HEK293 (cell line): Measurements from ENCODE around the gene MOB2.

Experiments
- CTCF ChIA-PET: fragments of 350-600 bp; formaldehyde crosslinking; extraction: SDS; loops from one replicate; lab custom pipeline; 2021; ENCODE audit warnings: antibody characterized with exemption; lab: Yijun Ruan, JAX
- POLR2A ChIA-PET: fragments of 300-600 bp; formaldehyde crosslinking; extraction: SDS; loops from one replicate; lab custom pipeline; 2020; ENCODE audit warnings: antibody characterized with exemption, inconsistent platforms; lab: Yijun Ruan, JAX
- H3K27ac ChIP-seq: fragments of 200-500 bp; sonication (Bioruptor generic); 2 replicates; pipeline ENCODE4 v1.5.1; 2014; ENCODE audit warnings: low read depth, low read length, control low read depth, inconsistent platforms; ENCODE audit errors: extremely low read depth
- H3K36me3 ChIP-seq, 2 experiments: fragments of 200-500 bp in 1 of 2; sonication (Bioruptor generic) in 1 of 2; 1 replicate in 1 of 2; 2 replicates in 1 of 2; pipeline ENCODE4 v1.5.1; 2014 to 2017; ENCODE audit warnings: inconsistent platforms in 2 of 2, low read length in 2 of 2; ENCODE audit not compliant: control insufficient read depth in 2 of 2, insufficient read depth in 1 of 2
- H3K4me1 ChIP-seq: fragments of 200-500 bp; sonication (Bioruptor generic); 2 replicates; pipeline ENCODE4 v1.5.1; 2014; ENCODE audit warnings: mild to moderate bottlenecking, low read length, inconsistent platforms; ENCODE audit not compliant: control insufficient read depth, insufficient read depth
- H3K4me3 ChIP-seq: 2 replicates; pipeline ENCODE4 v1.5.1; 2011; ENCODE audit warnings: low read depth, mild to moderate bottlenecking, control low read depth, low read length, moderate library complexity
- H3K9me3 ChIP-seq: fragments of 200-500 bp; sonication (Bioruptor generic); 2 replicates; pipeline ENCODE4 v1.5.1; 2014; ENCODE audit warnings: low read depth, low read length, inconsistent platforms; ENCODE audit not compliant: control insufficient read depth, insufficient read depth
- HOXC10 ChIP-seq: sonication (generic); formaldehyde crosslinking; IDR thresholded peaks from 2 replicates; pipeline ENCODE4 v1.8.1; 2023; ENCODE audit warnings: mild to moderate bottlenecking, missing genetic modification reagents
- HOXD13 ChIP-seq: sonication (generic); formaldehyde crosslinking; IDR thresholded peaks from 2 replicates; pipeline ENCODE4 v1.8.0; 2022; ENCODE audit warnings: missing genetic modification reagents, borderline replicate concordance
- KLF10 ChIP-seq: fragments of 450-650 bp; IDR thresholded peaks from 2 replicates; pipeline ENCODE4 v1.5.1; 2018; ENCODE audit warnings: missing biosample characterization, mild to moderate bottlenecking, missing genetic modification characterization
- MZF1 ChIP-seq: fragments of 450-650 bp; formaldehyde crosslinking; IDR thresholded peaks from 2 replicates; pipeline ENCODE4 v1.5.1; 2017; ENCODE audit warnings: missing biosample characterization, missing genetic modification characterization, borderline replicate concordance
- RBAK ChIP-seq: fragments of 450-650 bp; formaldehyde crosslinking; IDR thresholded peaks from 2 replicates; pipeline ENCODE4 v1.5.1; 2016; ENCODE audit warnings: missing biosample characterization, missing genetic modification characterization
- ZBTB1 ChIP-seq: fragments of 450-650 bp; formaldehyde crosslinking; IDR thresholded peaks from 2 replicates; pipeline ENCODE4 v1.5.1; 2016; ENCODE audit warnings: missing biosample characterization, missing genetic modification characterization
- ZIC2 ChIP-seq: fragments of 450-650 bp; formaldehyde crosslinking; IDR thresholded peaks from 2 replicates; pipeline ENCODE4 v1.5.1; 2016; ENCODE audit warnings: missing biosample characterization, missing genetic modification characterization
- ZNF140 ChIP-seq: fragments of 450-650 bp; formaldehyde crosslinking; IDR thresholded peaks from 2 replicates; pipeline ENCODE4 v1.5.1; 2016; ENCODE audit warnings: missing biosample characterization, missing genetic modification characterization
- ZNF175 ChIP-seq: fragments of 450-650 bp; formaldehyde crosslinking; IDR thresholded peaks from 2 replicates; pipeline ENCODE4 v1.5.1; 2016; ENCODE audit warnings: missing biosample characterization, missing genetic modification characterization
- ZNF24 ChIP-seq: fragments of 450-650 bp; formaldehyde crosslinking; IDR thresholded peaks from 2 replicates; pipeline ENCODE4 v1.5.1; 2016; ENCODE audit warnings: missing biosample characterization, missing genetic modification characterization
- ZNF354C ChIP-seq: fragments of 450-650 bp; formaldehyde crosslinking; IDR thresholded peaks from 2 replicates; pipeline ENCODE4 v1.5.1; 2016; ENCODE audit warnings: missing biosample characterization, missing genetic modification characterization, low read depth, borderline replicate concordance
- ZNF473 ChIP-seq: fragments of 450-650 bp; formaldehyde crosslinking; IDR thresholded peaks from 2 replicates; pipeline ENCODE4 v1.5.1; 2017; ENCODE audit warnings: missing biosample characterization, missing genetic modification characterization
- ZNF510 ChIP-seq: fragments of 450-650 bp; formaldehyde crosslinking; IDR thresholded peaks from 2 replicates; pipeline ENCODE4 v1.5.1; 2018; ENCODE audit warnings: mild to moderate bottlenecking, missing genetic modification characterization, missing biosample characterization; ENCODE audit not compliant: insufficient replicate concordance
- ZNF518A ChIP-seq: fragments of 450-650 bp; formaldehyde crosslinking; conservative IDR thresholded peaks from 2 replicates; pipeline ENCODE4 v1.5.1; 2016; ENCODE audit warnings: low read depth, missing biosample characterization, missing genetic modification characterization
- ZNF544 ChIP-seq: fragments of 450-650 bp; formaldehyde crosslinking; IDR thresholded peaks from 2 replicates; pipeline ENCODE4 v1.5.0; 2017; ENCODE audit warnings: missing biosample characterization, missing genetic modification characterization
- ZNF571 ChIP-seq: fragments of 450-650 bp; formaldehyde crosslinking; IDR thresholded peaks from 2 replicates; pipeline ENCODE4 v1.5.0; 2017; ENCODE audit warnings: missing biosample characterization, missing genetic modification characterization
- ZNF660 ChIP-seq: fragments of 450-650 bp; IDR thresholded peaks from 2 replicates; pipeline ENCODE4 v1.5.1; 2018; ENCODE audit warnings: missing biosample characterization, mild to moderate bottlenecking, missing genetic modification characterization
- ZNF664 ChIP-seq: fragments of 450-650 bp; formaldehyde crosslinking; IDR thresholded peaks from 2 replicates; pipeline ENCODE4 v1.5.1; 2016; ENCODE audit warnings: missing biosample characterization, missing genetic modification characterization
- ZNF692 ChIP-seq: fragments of 450-650 bp; formaldehyde crosslinking; IDR thresholded peaks from 2 replicates; pipeline ENCODE4 v1.5.1; 2016; ENCODE audit warnings: missing biosample characterization, missing genetic modification characterization
- ZNF792 ChIP-seq: fragments of 450-650 bp; formaldehyde crosslinking; IDR thresholded peaks from 2 replicates; pipeline ENCODE4 v1.5.1; 2016; ENCODE audit warnings: missing biosample characterization, missing genetic modification characterization
- ZSCAN16 ChIP-seq: fragments of 450-650 bp; formaldehyde crosslinking; IDR thresholded peaks from 2 replicates; pipeline ENCODE4 v1.5.1; 2016; ENCODE audit warnings: missing biosample characterization, missing genetic modification characterization
- ZSCAN18 ChIP-seq: fragments of 450-650 bp; formaldehyde crosslinking; IDR thresholded peaks from 2 replicates; pipeline ENCODE4 v1.5.1; 2016; ENCODE audit warnings: missing biosample characterization, missing genetic modification characterization

MOB2 gene

GRCh38 chr11:1499899-1500298, 13.3 kb upstream of the MOB2 start (continued):
- TF ChIP-seq ZIC2, result no peak
- no peak for TF ChIP-seq RBAK (tag by site-specific recombination)

GRCh38 chr11:1499261-1499890, 12.8 kb upstream of the MOB2 start:
- Histone ChIP-seq H3K9me3 (no peaks in the 10 kb centered on the region), H3K4me1 (no peaks in the 10 kb centered on the region), H3K4me3 (no peak overlapping the region), H3K36me3 (peaks cover 0 to 4% of the 10 kb centered on the region in 2 experiments; a peak in 1 of 3 replicates), H3K27ac (no peak overlapping the region)
- CTCF ChIA-PET, result no interaction called here
- no peak for TF ChIP-seq ZNF792
- POLR2A ChIA-PET, result interaction anchor here (0.7 kb wide), 1 partner anchor 319 kb away, joined by 3 read pairs; no protein-coding TSS in a partner anchor

GRCh38 chr11:1498262-1498661, 11.7 kb upstream of the MOB2 start:
- Histone ChIP-seq H3K36me3 (peaks cover 0 to 4% of the 10 kb centered on the region in 2 experiments; a peak in 1 of 3 replicates), H3K9me3 (no peaks in the 10 kb centered on the region), H3K4me1 (no peaks in the 10 kb centered on the region), H3K27ac (no peak overlapping the region), H3K4me3 (no peak overlapping the region)
- ChIA-PET CTCF (interaction anchor here (0.6 to 1.3 kb wide), 4 partner anchors 12 to 48 kb away, joined by 3 to 6 read pairs (median 4); no protein-coding TSS in a partner anchor), POLR2A (no interaction called here)
- no peak for TF ChIP-seq ZNF510 (tag by site-specific recombination)
- no peak for TF ChIP-seq HOXC10
- TF ChIP-seq HOXD13 (CRISPR knock-in tag), result no peak
- TF ChIP-seq ZNF544 (tag by site-specific recombination), result no peak
- no peak for TF ChIP-seq ZNF473 (tag by site-specific recombination)
- no peak for TF ChIP-seq ZNF571 (tag by site-specific recombination)
- no peak for TF ChIP-seq ZNF140 (tag by site-specific recombination)
- TF ChIP-seq ZSCAN16 (tag by site-specific recombination), result no peak
- TF ChIP-seq ZNF664 (tag by site-specific recombination), result no peak
- TF ChIP-seq MZF1 (tag by site-specific recombination), result no peak
- no peak for TF ChIP-seq ZNF24 (tag by site-specific recombination)
- TF ChIP-seq ZNF692 (tag by site-specific recombination), result no peak

- peaks cover 0 to 4% of the 10 kb centered on the region in 2 experiments; a peak in 1 of 3 replicates for H3K36me3 ChIP-seq
- no peaks in the 10 kb centered on the region for H3K4me1 ChIP-seq
- ChIA-PET CTCF (interaction anchor here (1.3 kb wide), 1 partner anchor 18 kb away, joined by 3 read pairs; no protein-coding TSS in a partner anchor), POLR2A (no interaction called here)
- no peak overlapping the region for H3K4me3 ChIP-seq
- no peaks in the 10 kb centered on the region for H3K9me3 ChIP-seq
- H3K27ac ChIP-seq, result no peak overlapping the region
- no peak for TF ChIP-seq ZNF175 (tag by site-specific recombination)
- TF ChIP-seq ZBTB1 (tag by site-specific recombination), result no peak
- TF ChIP-seq ZNF518A, result no peak
- no peak for TF ChIP-seq ZNF354C (tag by site-specific recombination)
- TF ChIP-seq ZSCAN18 (tag by site-specific recombination), result no peak
- TF ChIP-seq KLF10 (tag by site-specific recombination), result no peak
- no peak for TF ChIP-seq ZNF660 (tag by site-specific recombination)
These were observed 11.0 kb upstream of the MOB2 start for GRCh38 chr11:1497600-1497999.
